GM21447 (cell line): ENCODE data around the gene SMURF2.
"Not testable (repeated sequence)": the region's sequence is repeated elsewhere in the genome, so short reads cannot be mapped to it uniquely, and the experiment has no call there.

ENCODE experiments used
- ATAC-seq: cut with Tn5 transposase; IDR thresholded peaks from one replicate; pipeline ENCODE4 v1.9.1; 2021; ENCODE audit not compliant: unreplicated experiment

SMURF2 gene

GRCh38 chr17:64599187-64599676 lies 62.9 kb downstream of the SMURF2 start:
- ATAC-seq: no peak

GRCh38 chr17:64598672-64599071 lies 63.4 kb downstream of the SMURF2 start:
- ATAC-seq: no peak

- ATAC-seq: no peak
Observed at GRCh38 chr17:64596988-64597387, 65.1 kb downstream of the SMURF2 start.

GRCh38 chr17:64596439-64596838 lies 65.7 kb downstream of the SMURF2 start:
- no peak for ATAC-seq

GRCh38 chr17:64591944-64592343 lies 70.2 kb downstream of the SMURF2 start:
- ATAC-seq: no peak

GRCh38 chr17:64585146-64585545 lies 77.0 kb downstream of the SMURF2 start:
- ATAC-seq: no peak

- no peak for ATAC-seq
Observed at GRCh38 chr17:64583038-64583437, 79.1 kb downstream of the SMURF2 start.

GRCh38 chr17:64580384-64581315 lies 81.5 kb downstream of the SMURF2 start:
- ATAC-seq: no peak

- no peak for ATAC-seq
Observed at GRCh38 chr17:64579917-64580316, 82.2 kb downstream of the SMURF2 start.

GRCh38 chr17:64577025-64577424 lies 85.1 kb downstream of the SMURF2 start:
- not testable (repeated sequence) for ATAC-seq

- ATAC-seq: no peak
Observed at GRCh38 chr17:64575431-64575830, 86.7 kb downstream of the SMURF2 start.

GRCh38 chr17:64574646-64575045 lies 87.5 kb downstream of the SMURF2 start:
- no peak for ATAC-seq

GRCh38 chr17:64573214-64573613 lies 88.9 kb downstream of the SMURF2 start:
- ATAC-seq: no peak

GRCh38 chr17:64572682-64573154 lies 89.4 kb downstream of the SMURF2 start:
- no peak for ATAC-seq

- no peak for ATAC-seq
Observed at GRCh38 chr17:64571746-64572145, 90.4 kb downstream of the SMURF2 start.

GRCh38 chr17:64565563-64565962 lies 96.5 kb downstream of the SMURF2 start:
- ATAC-seq: no peak

GRCh38 chr17:64564098-64564497 lies 98.0 kb downstream of the SMURF2 start:
- ATAC-seq: no peak

- ATAC-seq: no peak
Observed at GRCh38 chr17:64555281-64555680, 106.8 kb downstream of the SMURF2 start.

- ATAC-seq: no peak
Observed at GRCh38 chr17:64554028-64554637, 108.0 kb downstream of the SMURF2 start.

- no peak for ATAC-seq
Observed at GRCh38 chr17:64551461-64551860, 110.6 kb downstream of the SMURF2 start.

- ATAC-seq: no peak
Observed at GRCh38 chr17:64547319-64547718, 114.8 kb downstream of the SMURF2 start.

GRCh38 chr17:64546716-64547115 lies 115.4 kb downstream of the SMURF2 start:
- no peak for ATAC-seq
